ENCODE data around the gene CCDC178. TPM values are rescaled to one million over a fixed set of nuclear protein-coding genes. Genes with fewer than 3 reads are reported as not detected.

Gene CCDC178
- total RNA-seq, 3 donors from 2014 or later, result not detected

GRCh38 chr18:33062834-33063364, 377.6 kb downstream of the CCDC178 start:
- DNase-seq, result no peak
- intact Hi-C loops (cut with DNase I, micrococcal nuclease), result no loop called here
- Histone ChIP-seq H3K36me3 (ENCODE audit: low read depth) (no peaks in the 10 kb centered on the region), H3K4me1 (ENCODE audit: low read depth) (no peaks in the 10 kb centered on the region), H3K9me3 (no peaks in the 10 kb centered on the region), H3K4me3 (no peak overlapping the region)
- no peak for TF ChIP-seq CTCF (IDR thresholded peaks at IDR 0.05)
- no peak for ATAC-seq

- no peak for DNase-seq
- H3K4me3 ChIP-seq, result no peak overlapping the region
- TF ChIP-seq CTCF (IDR thresholded peaks at IDR 0.05), result no peak
- H3K36me3 ChIP-seq (ENCODE audit: low read depth), result no peaks in the 10 kb centered on the region
- H3K4me1 ChIP-seq (ENCODE audit: low read depth), result no peaks in the 10 kb centered on the region
- no peak for ATAC-seq
- no peaks in the 10 kb centered on the region for H3K9me3 ChIP-seq
- intact Hi-C loops (cut with DNase I, micrococcal nuclease), result no loop called here
Observed at GRCh38 chr18:33052886-33053285, 387.6 kb downstream of the CCDC178 start.

DNA sequence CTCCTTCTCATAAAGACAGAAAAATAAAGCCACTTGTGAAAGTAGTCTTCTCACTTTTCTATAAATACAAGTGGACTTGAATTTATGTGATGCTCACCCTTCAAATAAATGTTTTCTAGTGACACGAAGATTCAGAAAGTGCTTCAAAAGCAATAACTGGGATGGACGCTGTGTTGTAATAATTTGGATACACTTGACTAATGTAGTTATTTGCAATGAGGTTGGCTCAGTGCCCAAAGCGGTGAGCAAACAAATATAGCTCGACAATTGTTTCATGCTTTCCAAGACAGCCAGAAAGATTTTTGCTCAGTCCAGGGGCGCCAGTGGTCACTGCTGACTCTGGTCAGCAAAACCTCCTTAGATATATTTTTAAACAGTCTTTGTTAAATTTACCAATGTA, 389.1 kb downstream of the CCDC178 start:
- no peaks in the 10 kb centered on the region for H3K9me3 ChIP-seq
- DNase-seq (no peak), ATAC-seq (no peak)
- intact Hi-C loops (cut with DNase I, micrococcal nuclease), result no loop called here
- TF ChIP-seq CTCF (IDR thresholded peaks at IDR 0.05), result no peak
- H3K36me3 ChIP-seq (ENCODE audit: low read depth), result no peaks in the 10 kb centered on the region
- no peak overlapping the region for H3K4me3 ChIP-seq
- H3K4me1 ChIP-seq (ENCODE audit: low read depth), result no peaks in the 10 kb centered on the region

GRCh38 chr18:33040213-33040612, 400.3 kb downstream of the CCDC178 start:
- no peak for TF ChIP-seq CTCF (IDR thresholded peaks at IDR 0.05)
- ATAC-seq (no peak), DNase-seq (no peak)
- H3K36me3 ChIP-seq (ENCODE audit: low read depth), result no peaks in the 10 kb centered on the region
- H3K4me1 ChIP-seq (ENCODE audit: low read depth), result no peaks in the 10 kb centered on the region
- intact Hi-C loops (cut with DNase I, micrococcal nuclease), result no loop called here
- H3K4me3 ChIP-seq, result no peak overlapping the region
- H3K9me3 ChIP-seq, result peaks cover 7% of the 10 kb centered on the region

- no peak overlapping the region for H3K4me3 ChIP-seq
- peaks cover 5% of the 10 kb centered on the region for H3K9me3 ChIP-seq
- DNase-seq (no peak), ATAC-seq (no peak)
- H3K36me3 ChIP-seq (ENCODE audit: low read depth), result no peaks in the 10 kb centered on the region
- H3K4me1 ChIP-seq (ENCODE audit: low read depth), result no peaks in the 10 kb centered on the region
- intact Hi-C loops (cut with DNase I, micrococcal nuclease), result no loop called here
- TF ChIP-seq CTCF (IDR thresholded peaks at IDR 0.05), result no peak
Observed at GRCh38 chr18:33034945-33035344, 405.6 kb downstream of the CCDC178 start.

- Histone ChIP-seq H3K4me1 (ENCODE audit: low read depth) (no peaks in the 10 kb centered on the region), H3K36me3 (ENCODE audit: low read depth) (no peaks in the 10 kb centered on the region), H3K4me3 (no peak overlapping the region), H3K9me3 (no peaks in the 10 kb centered on the region)
- intact Hi-C loops (cut with DNase I, micrococcal nuclease), result no loop called here
- ATAC-seq (no peak), DNase-seq (no peak)
- TF ChIP-seq CTCF (IDR thresholded peaks at IDR 0.05), result no peak
Observed at GRCh38 chr18:33034212-33034611, 406.3 kb downstream of the CCDC178 start.
